Ovary (tissue), 9 donors: Measurements from ENCODE around the gene LSP1. TPM values are rescaled to one million over a fixed set of nuclear protein-coding genes. Genes with fewer than 3 reads are reported as not detected.

Source experiments
- DNase-seq, 5 donors: peaks; one replicate each; pipeline ENCODE4 v3.0.0-alpha.2; 2019 to 2020
- H3K27ac ChIP-seq, 2 donors: fragments of 200-600 bp; one replicate each; pipeline versions ENCODE4 v1.5.1 to v1.8.0; 2019 to 2022
- H3K27me3 ChIP-seq: fragments of 200-600 bp; one replicate; pipeline ENCODE4 v1.8.0; 2022
- H3K36me3 ChIP-seq: fragments of 200-600 bp; sonication (generic); one replicate; pipeline ENCODE4 v1.5.1; 2019
- H3K4me1 ChIP-seq: one replicate; pipeline ENCODE4 v1.8.1; 2013; ENCODE audit warnings: mild to moderate bottlenecking, moderate library complexity; ENCODE audit not compliant: insufficient read depth
- H3K4me3 ChIP-seq: fragments of 200-600 bp; sonication (generic); one replicate; pipeline ENCODE4 v1.5.1; 2017
- H3K9me3 ChIP-seq, 2 donors: fragments of 200-600 bp in 1 of 2; sonication (generic) in 1 of 2; one replicate each; pipeline versions ENCODE4 v1.5.1 to v1.8.1; 2013 to 2019; ENCODE audit warnings: mild to moderate bottlenecking in 1 of 2, moderate library complexity in 1 of 2
- EP300 ChIP-seq: sonication (generic); formaldehyde crosslinking; IDR thresholded peaks from one replicate; pipeline ENCODE4 v1.6.1; 2017; ENCODE audit warnings: antibody characterized with exemption
- POLR2A ChIP-seq: fragments of 450-650 bp; IDR thresholded peaks from one replicate; pipeline ENCODE4 v1.6.1; 2017; ENCODE audit warnings: antibody characterized with exemption, mild to moderate bottlenecking, moderate library complexity
- WGBS, 3 donors: extraction: QIAGEN DNeasy Blood & Tissue Kit in 1 of 3; methylation state at CpG; one replicate each; pipeline versions ENCODE4 v1.1.5 to v1.1.7; 2013 to 2017; 5-methylcytosine and 5-hydroxymethylcytosine counted together
- intact Hi-C, 4 donors: fragments of 100-400 bp; cut with DNase I; formaldehyde crosslinking; loops; one replicate each; pipeline versions ENCODE4 v1.11.0 to v1.15.1; 2022 to 2023
- polyA plus RNA-seq, 2 donors: library from polyadenylated mRNA; stranded (reverse); fragments of 200-250 nt in 1 of 2; fragments of 350-450 nt in 1 of 2; fragmentation: Illumina TruSeq in 1 of 2; extraction: RNeasy Lipid Tissue Mini Kit (QIAGEN cat#74804) in 1 of 2; gene quantifications; one replicate each; pipeline ENCODE4 v1.2.3, GENCODE V29; 2013 to 2014
- total RNA-seq, 7 donors: library from RNA; depleted of rRNA in 2 of 7; stranded (reverse); fragments of >200 nt in 2 of 7; fragmentation: NEBNext Ultra II Directional in 3 of 7; extraction: Animal tissue kit (Norgen Biotek cat#: 25700) in 3 of 7; gene quantifications; one replicate each; pipeline versions ENCODE4 v1.1.0 to v1.2.4, GENCODE V29; 2016 to 2023
- TF ChIP-seq, protein P1 (sequence below), 3 donors: fragments of 450-650 bp in 2 of 3; fragments of 200-600 bp in 1 of 3; IDR thresholded peaks; one replicate each; pipeline versions ENCODE4 v1.5.1 to v1.8.0; 2016 to 2022; ENCODE audit warnings: antibody characterized with exemption in 3 of 3, mild to moderate bottlenecking in 1 of 3
- donor health status: DM: no; HTN: no; CAD: no; lungs with moderate emphysema.
- donor health status: DM: no; HTN: no; CAD: no.
- donor health status: Bipolar disorder and iron deficiency.
- donor health status: DM: yes; HTN: yes; CAD: no.
- donor health status: DM: no; HTN: no; CAD: no.
- donor health status: DM: yes; HTN: yes; CAD: no.

The LSP1 gene
- total and polyA plus RNA-seq, 9 donors: 3.5 to 22.0 (median 9.0) TPM

- H3K27me3 ChIP-seq: no peaks in the 10 kb centered on the region
- DNase-seq: peak in 1 of 5 donors; percentile 13
- no peak overlapping the region for H3K27ac ChIP-seq
- no peak overlapping the region for H3K4me3 ChIP-seq
- WGBS, 3 donors: 78 to 81% (median 80%) methylated on average over 33 to 34 of the region's 34 CpGs
- TF ChIP-seq POLR2A: no peak
- H3K4me1 ChIP-seq: no peaks in the 10 kb centered on the region
- no peaks in the 10 kb centered on the region for H3K9me3 ChIP-seq
- intact Hi-C loops: loop anchor here in 2 of 4 donors (10.0 kb wide), 1 partner anchor 54 kb away; the partner anchor contains the start of gene MRPL23 (in 2 of the 2)
- no peaks in the 10 kb centered on the region for H3K36me3 ChIP-seq
Observed at GRCh38 chr11:1890856-1891830, 38.3 kb downstream of the LSP1 start.

DNA sequence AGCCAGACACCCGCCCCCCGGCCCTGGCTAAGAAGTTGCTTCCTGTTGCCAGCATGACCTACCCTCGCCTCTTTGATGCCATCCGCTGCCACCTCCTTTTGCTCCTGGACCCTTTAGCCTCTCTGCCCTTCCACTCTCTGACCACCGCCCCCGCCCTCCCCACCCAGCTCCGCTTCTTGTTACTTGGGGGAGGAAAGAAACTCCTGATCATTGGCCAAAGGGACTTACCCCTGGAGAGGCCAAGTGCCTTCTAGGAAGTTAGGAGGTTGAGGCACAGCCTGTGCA, 38.9 kb downstream of the LSP1 start, which contains the start of gene PRR33:
Gene PRR33 (minus strand): TSS at position 65 of the 285 bp plus-strand sequence. CDS start 1,311 bp downstream, outside the sequence.
- WGBS, 3 donors: 76 to 96% (median 95%) methylated on average over 7 of the region's 7 CpGs
- intact Hi-C loops: loop anchor here in 3 of 4 donors (1.0 to 10.0 kb wide), 2 partner anchors 25 to 53 kb away; partner anchors contain the start of gene MRPL23 (in 2 of the 3)

DNA sequence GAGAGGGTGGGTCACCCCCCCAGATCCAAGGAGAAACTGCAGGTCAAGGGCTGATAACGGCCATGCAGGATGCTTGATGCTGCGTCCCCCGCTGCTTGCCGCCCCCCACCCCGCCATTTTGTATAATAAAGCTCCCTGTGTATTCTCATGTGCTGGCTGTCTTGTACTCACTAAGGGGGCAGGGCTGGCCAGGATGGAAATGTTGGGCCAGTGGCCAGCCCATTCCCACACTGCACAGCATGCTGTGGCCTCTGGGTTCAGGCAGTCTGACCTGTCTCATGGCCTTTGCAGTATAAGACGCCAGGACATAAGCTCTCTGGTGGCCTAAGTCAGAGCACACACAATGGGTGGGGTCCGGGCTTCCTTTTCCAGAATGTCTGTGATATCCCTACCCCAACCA, 39.2 kb downstream of the LSP1 start:
- peak in 1 of 5 donors; percentile 5 for DNase-seq
- no peaks in the 10 kb centered on the region for H3K9me3 ChIP-seq
- intact Hi-C loops: loop anchor here in 3 of 4 donors (1.0 to 10.0 kb wide), 2 partner anchors 24 to 53 kb away; partner anchors contain the start of gene MRPL23 (in 2 of the 3)
- no peak overlapping the region for H3K27ac ChIP-seq
- 86 to 93% (median 89%) methylated on average over 7 of the region's 7 CpGs for WGBS, 3 donors
- no peaks in the 10 kb centered on the region for H3K27me3 ChIP-seq
- H3K4me1 ChIP-seq: no peaks in the 10 kb centered on the region
- no peak for TF ChIP-seq POLR2A
- no peak for TF ChIP-seq EP300
- TF ChIP-seq, protein P1, sequence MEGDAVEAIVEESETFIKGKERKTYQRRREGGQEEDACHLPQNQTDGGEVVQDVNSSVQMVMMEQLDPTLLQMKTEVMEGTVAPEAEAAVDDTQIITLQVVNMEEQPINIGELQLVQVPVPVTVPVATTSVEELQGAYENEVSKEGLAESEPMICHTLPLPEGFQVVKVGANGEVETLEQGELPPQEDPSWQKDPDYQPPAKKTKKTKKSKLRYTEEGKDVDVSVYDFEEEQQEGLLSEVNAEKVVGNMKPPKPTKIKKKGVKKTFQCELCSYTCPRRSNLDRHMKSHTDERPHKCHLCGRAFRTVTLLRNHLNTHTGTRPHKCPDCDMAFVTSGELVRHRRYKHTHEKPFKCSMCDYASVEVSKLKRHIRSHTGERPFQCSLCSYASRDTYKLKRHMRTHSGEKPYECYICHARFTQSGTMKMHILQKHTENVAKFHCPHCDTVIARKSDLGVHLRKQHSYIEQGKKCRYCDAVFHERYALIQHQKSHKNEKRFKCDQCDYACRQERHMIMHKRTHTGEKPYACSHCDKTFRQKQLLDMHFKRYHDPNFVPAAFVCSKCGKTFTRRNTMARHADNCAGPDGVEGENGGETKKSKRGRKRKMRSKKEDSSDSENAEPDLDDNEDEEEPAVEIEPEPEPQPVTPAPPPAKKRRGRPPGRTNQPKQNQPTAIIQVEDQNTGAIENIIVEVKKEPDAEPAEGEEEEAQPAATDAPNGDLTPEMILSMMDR (IDR thresholded peaks at IDR 0.05): no peak
- no peak overlapping the region for H3K4me3 ChIP-seq
- H3K36me3 ChIP-seq: no peaks in the 10 kb centered on the region

More for the DNA sequence above, 38.9 kb downstream of the LSP1 start, which contains the start of gene PRR33:
- Histone ChIP-seq H3K27ac (no peak within 1 kb of the TSS), H3K4me1 (no peaks in the 10 kb centered on the region), H3K4me3 (no peak within 1 kb of the TSS), H3K9me3 (no peaks in the 10 kb centered on the region), H3K27me3 (no peaks in the 10 kb centered on the region), H3K36me3 (no peaks in the 10 kb centered on the region)
- TF ChIP-seq, protein P1 (IDR thresholded peaks at IDR 0.05): no peak
- TF ChIP-seq EP300 (no peak), POLR2A (no peak)
- no peak for DNase-seq

DNA sequence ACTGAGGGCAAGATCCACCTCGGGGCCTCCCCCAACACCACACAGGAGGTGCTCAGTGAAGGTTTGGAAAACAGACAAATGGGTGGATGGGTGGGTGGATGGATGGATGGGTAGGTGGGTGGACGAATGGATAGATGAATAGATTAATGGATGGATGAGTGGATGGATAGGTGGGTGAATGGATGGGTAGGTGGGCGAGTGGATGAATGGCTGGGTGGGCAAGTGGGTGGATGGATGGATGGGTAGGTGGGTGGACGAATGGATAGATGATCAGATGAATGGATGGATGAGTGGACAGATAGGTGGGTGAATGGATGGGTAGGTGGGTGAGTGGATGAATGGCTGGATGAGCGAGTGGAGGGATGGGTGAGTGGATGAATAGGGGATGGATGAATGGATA, 39.7 kb downstream of the LSP1 start:
- Histone ChIP-seq H3K4me1 (no peaks in the 10 kb centered on the region), H3K9me3 (no peaks in the 10 kb centered on the region), H3K4me3 (no peak overlapping the region), H3K36me3 (no peaks in the 10 kb centered on the region), H3K27me3 (no peaks in the 10 kb centered on the region), H3K27ac (no peak overlapping the region)
- WGBS, 3 donors: 66 to 85% (median 69%) methylated on average over 5 of the region's 5 CpGs
- intact Hi-C loops: loop anchor here in 3 of 4 donors (1.0 to 10.0 kb wide), 2 partner anchors 24 to 52 kb away; partner anchors contain the start of gene MRPL23 (in 2 of the 3)
- TF ChIP-seq, protein P1 (IDR thresholded peaks at IDR 0.05): no peak
- TF ChIP-seq EP300: no peak
- TF ChIP-seq POLR2A: no peak
- DNase-seq: no peak
